Stimulated activated naive CD4-positive, alpha-beta T cell (primary cell): ENCODE data around the gene UMODL1.

Experiments used
- DNase-seq, 6 experiments: peaks; one replicate each; lab custom pipeline; 2025; lab: John Stamatoyannopoulos, UW

The UMODL1 gene

DNA sequence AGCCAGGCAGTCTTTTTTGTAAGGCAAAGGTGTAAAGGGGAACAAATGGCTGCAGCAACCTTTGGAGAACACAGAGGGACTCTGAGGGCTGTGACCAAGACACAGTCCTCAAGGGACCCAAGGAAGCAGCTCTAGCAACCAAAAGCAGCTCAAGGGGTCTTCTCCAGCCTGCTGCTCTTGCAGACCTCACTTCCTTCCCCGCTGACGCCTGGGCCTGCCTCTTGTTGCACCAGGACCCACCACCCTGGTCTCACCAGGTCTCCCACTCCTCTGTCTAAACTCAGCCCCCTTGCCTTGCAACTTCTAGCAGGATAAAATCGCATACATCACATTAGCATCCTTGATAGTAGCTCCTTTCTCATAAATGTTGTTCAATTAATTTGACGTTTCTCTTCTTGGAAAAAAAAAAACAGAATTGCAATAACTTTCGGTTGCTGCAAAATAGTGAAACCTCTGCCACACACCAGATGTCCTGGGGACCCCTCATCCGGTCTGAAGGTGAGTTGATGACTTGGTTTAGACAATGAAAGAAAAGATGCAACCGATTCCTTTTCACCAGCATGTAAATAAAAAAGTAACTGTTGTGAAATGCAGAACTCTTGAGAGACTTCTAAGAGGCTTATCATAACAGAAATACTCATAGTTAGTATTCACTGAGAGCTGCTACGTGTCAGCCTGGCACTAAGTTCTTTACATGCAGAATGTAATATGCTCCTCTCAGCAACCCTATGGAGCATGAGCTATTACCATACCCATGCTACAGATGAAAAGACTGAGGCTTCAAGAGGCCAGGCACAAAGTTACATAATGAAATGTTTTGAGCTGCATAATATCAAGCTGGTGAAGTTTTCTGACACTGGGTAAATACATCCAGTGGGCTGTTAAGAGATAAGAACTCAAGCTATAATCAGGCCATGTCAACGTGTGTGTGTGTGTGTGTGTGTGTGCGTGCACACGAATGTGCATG is 58.5 kb downstream of the UMODL1 start:
- no peak for DNase-seq

DNA sequence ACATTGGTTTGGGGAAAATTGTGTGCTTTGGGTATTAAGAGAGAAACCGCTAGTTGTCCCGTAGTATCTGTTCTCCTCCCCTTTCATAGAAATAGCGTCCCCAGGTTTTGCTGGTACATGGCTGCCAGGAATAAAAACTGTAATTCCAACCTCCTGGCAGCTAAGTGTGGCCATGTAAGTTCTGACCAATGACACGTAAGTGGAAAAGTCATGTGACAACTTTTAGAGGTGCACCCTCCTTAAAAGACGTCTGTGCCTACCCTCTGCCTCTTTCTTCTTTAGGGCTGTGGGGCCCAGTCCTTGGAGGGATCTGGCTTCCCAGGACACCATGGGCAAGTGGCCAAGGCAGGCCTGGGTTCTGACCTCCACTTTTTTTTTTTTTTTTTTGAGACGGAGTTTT is 59.3 kb downstream of the UMODL1 start:
- DNase-seq: no peak

DNA sequence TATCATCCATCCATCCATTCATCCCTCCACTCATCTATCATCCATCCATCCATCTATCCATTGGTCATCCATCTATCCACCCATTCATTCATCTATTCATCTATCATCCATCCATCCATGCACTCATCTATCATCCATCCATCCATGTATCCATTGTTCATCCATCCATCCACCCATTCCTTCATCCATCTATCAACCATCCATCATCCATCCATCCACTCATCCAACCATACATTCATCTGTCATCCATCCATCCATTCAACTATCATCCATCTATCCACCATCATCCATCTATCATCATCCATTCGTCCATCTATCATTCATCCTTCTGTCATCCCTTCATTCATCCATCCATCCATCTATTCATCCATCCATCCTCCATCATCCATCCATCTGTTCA is 61.1 kb downstream of the UMODL1 start:
- DNase-seq: no peak

DNA sequence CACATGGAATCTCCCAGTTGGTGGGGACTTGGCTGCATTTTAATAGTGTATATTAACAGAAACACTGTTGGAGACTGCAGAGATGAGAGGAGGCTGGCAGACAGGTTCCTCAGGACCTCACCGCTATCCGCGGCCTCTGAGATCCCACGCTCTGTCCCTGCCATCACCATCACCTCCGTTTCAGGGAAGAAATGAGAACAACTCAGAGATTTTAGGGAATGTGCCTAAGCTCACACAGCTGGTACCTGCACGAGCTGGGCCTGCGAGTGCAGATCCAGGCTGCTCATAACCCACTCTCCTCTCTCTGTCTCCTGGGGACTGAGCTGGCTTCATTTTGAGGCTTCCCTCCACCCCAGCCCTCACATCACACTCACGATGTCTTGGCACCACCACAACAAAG is 62.0 kb downstream of the UMODL1 start:
- DNase-seq: no peak

DNA sequence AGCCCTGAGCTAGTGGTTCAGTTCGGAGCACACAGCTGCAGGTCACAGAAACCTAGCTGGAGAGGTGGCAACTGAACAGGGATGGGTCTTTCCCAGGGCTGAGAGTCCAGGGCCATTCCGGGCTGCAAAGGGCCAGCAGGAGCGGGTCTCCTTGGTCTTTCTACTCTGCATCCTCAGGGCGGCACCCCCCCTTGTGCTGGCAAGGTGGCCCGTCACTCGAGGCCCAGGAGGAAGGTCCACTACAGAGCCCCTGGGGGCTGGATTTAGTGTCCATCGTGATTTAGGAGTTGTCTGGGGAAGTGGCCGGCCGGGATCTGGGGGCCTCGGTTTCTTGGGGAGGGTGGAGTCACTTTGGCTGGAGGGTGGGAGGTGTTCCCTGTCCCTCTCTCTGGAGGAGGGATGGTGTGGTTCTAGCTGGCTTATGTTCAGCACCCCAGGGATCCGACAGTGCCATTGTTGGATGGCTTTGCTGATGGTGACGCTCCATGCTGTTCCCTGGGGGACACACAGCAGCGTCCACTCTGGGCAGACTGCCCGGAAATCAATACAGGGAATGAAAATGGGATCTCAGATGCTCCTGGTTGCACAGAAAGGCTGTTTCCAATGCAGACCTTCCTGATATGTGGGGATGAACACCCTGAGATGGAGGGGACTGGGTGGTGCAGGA is 64.4 kb downstream of the UMODL1 start:
- no peak for DNase-seq

DNA sequence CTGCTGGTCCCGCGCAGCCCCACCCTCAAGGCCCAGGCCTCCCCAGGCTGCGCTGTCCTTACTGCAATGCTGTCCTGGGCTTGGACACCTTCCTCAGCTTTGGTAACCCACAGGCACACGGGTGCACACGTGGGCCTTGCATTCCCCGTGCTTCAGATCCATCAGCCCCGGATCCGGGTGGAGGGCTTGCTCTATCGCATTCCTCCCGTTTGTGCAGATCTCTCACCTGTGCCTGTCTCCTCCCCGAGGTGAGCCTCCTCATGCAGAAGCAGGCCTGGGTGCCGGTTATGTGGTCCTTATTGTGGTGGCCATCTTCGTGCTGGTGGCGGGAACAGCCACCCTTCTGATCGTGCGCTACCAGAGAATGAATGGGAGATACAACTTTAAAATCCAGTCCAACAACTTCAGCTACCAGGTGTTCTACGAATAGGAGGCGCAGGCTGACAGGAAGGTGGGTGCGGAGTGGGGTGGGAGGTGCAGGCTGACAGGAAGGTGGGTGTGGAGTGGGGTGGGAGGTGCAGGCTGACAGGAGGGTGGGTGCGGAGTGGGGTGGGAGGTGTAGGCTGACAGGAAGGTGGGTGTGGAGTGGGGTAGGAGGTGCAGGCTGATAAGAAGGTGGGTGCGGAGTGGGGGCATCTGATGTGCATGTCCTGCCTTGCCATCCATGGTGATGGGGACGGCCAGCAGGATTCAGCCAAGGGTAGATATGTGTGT is 66.2 kb downstream of the UMODL1 start:
- peak in 1 of 6 experiments; percentile 21 for DNase-seq

DNA sequence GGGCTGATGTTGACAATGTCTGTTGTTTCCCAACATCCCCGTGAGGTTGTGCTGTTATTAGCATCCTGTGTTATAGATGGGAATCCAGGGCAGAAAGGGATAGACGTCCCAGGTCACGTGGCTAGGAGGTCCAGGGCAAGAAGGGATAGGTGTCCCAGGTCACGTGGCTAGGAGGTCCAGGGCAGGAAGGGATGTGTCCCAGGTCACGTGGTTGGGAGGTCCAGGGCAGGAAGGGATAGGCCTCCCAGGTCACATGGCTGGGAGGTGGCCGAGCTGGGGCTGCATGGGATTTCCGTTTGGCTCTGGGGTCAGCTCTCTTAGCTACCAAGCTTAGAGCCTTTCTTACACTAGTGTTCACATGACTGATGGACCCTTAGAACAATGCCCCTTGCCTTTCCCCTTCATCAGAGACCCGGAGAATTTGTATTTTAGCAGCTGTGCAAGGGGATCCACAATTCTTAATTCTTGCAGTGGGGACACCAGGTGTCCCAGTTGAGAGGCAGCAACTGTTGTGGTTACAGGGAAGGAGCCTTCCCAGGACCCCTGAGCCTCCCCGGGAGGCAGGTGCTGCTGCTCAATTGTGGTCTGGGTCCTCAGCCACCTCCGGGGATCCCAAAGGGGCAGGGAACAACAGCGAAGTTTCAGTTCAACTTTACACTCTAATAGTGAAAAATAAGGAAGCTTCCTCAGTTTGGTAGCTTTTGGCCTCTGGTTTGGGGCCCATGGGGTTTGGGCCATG is 69.2 kb downstream of the UMODL1 start:
- DNase-seq: no peak

DNA sequence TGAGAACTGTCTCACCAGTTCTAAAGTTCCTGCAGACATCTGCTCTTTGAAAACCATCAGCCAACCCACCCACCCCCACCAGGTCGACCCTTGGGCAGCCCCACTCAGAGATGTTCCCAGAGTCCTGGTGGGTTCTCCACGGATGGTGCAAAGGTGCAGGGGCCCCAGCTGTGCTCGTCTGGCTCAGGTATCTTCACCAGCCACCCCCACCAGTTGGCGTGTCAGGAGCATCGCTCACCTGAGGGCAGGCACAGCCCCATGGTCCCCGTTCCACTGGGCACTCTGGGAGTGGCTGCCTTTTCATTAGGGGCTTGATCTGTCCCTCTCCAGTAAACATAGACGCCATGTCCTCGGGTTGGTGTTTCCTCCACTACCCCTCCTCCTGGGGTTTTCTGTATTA is 70.5 kb downstream of the UMODL1 start:
- no peak for DNase-seq

DNA sequence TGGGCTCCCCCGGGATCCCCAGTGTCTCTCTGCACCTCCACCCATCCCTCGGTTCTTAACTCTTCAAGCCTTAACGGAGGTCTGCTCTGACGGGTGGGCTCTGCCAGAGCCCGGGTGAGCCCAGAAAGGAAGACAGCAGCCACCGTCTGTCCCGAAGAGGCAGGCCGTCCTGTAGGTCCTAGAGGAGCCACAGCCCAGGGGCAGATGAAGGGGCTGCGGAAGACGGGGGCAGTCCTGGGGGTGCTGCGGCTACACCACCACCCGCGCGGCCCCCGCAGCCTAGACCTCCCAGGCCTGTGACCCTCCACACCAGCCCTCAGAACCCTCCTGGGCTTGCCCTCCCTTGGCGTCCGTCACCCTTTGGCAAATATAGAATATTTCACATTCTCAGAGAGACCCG is 71.0 kb downstream of the UMODL1 start:
- DNase-seq: no peak

DNA sequence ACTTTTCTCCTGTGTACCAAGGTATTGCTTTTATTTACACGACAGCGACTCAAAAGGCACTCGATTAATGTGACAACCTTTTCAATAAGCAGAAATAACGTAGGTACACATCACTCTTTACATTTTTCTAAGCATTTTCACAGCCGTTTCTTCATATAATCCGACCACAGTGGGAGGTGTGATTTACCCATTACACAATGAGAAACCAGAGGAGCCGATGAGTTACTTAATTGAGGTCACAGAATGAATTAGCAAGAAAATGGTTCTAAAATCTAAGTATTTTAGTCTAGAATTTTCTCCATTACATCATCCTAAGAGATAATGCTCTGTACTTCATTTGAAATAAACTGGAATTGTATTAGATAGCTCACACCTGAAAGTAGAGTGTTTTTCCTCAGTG is 71.5 kb downstream of the UMODL1 start:
- no peak for DNase-seq

DNA sequence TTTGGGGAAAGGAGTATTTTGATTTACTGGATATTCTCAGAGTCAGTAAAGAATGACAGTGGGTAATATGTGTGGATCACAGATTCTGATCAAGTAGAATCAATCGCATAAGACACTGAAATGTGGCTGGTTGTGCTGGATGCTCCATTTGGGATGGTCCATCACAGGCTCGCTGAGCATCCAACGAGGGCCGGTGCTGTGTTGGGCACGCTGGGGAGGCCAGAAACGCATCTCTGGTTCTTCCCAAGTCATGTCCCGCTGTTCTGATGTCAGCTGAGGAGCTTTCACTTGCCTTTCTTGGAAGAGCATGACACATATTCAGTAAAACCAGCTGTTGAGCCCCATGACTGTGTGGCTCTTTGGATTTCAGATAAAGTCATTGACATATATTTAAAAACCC is 72.0 kb downstream of the UMODL1 start:
- DNase-seq: no peak

DNA sequence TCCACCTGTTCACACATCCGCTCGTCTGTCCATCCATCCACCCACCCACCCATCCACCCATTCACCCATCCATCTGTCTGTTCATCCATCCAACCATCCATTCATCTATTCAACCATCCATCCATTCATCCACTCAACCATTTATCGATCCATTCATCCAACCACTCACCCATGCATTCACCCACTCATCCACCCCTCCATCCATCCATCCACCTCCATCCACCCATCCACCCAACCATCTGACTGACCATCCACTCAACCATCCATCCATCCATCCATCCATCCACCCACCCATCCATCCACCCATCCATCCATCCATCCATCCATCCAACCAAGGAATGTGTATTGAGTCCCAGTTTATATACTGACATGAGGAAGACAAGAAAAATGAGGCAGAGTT is 73.1 kb downstream of the UMODL1 start:
- no peak for DNase-seq

DNA sequence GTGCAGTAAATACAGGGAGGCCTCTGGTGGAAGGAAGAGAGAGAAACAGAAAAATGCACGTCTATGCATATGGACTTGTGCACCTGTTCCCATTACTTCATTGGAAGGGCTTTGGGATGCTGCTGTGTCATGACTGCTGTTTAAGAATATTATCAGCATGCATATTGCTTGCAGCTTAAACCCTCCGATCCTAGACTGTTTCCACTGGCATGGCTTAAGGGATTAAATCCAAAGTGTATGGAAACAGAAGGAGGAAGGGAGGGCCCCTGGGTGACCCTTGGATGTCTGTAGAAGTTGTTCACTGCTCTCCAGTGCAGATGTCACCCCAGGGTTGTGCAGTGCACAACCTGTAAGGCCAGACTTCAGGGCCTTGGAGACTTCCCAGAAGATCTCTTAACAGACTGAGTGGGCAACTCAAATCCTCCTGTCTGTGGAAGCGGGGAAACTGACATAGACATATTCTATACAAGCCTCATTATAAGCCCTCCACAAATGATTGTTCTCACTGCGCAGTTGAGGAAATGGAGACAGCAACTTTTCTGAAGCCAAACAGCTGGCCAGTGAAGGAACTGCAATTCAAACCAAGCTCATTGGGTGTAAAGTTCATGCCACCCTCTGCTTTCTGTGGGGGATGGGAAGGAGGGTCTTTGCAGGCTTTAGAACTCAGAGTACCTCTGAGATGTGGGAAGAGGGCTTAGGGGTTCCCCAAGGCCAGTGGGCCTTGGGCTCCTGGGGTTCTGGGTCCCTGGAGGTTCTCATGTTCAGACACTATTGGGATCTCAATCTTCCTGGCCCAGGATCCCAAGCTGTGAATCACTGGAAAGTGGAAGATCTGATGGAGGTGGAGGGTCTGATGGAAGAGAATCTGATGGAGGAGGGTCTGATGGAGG is 73.8 kb downstream of the UMODL1 start:
- no peak for DNase-seq

DNA sequence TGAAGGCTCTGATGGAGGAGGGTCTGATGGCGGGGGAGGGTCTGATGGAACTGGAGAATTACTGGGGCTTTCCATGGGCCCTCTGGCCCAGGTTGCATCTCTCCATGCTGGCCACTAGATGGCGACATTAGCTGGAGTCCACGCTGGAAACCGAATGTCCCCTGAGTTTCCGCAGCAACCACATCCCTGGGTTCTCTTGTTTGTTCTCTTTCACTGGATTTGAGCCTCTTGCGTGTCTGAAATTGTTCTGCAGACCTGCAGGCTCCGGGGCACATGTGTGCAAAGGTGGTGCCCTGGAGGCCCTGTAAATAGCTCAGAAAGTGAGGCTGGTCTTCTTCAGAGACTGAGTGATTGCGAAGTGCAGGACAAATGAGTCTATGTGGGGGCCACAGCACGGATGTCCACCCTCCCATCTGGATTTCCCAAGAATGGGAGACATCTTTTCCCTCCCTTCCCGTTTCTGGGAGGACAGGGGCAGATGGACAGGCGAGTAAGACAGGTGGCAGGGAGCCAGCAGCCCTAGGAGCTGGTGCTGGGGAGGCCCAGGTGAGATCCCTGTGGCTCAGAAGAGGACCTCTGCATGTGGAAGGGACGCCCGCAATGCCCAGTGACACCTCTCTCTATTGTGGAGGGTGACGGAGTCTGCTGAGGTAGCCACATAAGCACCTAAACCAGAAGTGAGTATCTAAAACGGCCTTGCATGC is 74.6 kb downstream of the UMODL1 start:
- peak; percentile 37 to 84 (median 60) for DNase-seq

DNA sequence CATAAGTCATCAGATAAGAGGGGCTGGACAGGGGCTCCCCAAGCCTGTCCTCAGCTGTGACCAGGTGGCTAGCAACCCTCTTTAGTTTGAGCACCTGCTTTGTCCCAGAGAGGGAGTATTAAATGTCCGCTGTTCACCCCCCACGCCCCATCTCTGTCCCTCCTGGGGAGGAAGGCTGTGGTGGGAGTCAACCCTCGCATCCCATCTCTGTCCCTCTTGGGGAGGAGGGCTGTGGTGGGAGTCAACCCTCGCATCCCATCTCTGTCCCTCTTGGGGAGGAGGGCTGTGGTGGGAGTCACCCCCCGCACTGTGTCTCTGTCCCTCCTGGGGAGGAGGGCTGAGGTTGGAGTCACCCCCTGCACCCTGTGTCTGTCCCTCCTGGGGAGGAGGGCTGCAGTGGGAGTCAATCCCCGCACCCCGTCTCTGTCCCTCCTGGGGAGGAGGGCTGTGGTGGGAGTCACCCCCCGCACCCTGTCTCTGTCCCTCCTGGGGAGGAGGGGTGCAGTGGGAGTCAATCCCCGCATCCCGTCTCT is 75.2 kb downstream of the UMODL1 start:
- DNase-seq: no peak

DNA sequence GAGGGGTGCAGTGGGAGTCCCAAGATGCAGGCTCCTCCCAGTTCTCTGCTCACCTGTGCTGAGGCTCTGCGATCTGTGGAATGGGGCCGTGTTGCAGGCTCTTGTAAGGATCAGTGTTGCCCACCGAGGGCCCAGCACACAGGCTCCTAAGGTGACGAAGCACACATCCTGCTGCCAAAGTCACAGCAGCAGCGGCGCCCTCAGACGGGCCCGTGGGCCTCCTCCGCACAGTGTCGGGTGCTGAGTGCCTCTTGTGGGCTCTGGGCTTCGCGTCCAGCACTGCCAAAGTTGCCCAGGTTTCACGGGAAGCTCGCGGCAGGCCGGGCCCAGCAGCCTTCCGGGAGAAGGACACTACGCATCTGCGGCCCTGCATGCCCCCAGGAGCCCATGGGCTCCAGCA is 75.7 kb downstream of the UMODL1 start:
- DNase-seq: no peak

DNA sequence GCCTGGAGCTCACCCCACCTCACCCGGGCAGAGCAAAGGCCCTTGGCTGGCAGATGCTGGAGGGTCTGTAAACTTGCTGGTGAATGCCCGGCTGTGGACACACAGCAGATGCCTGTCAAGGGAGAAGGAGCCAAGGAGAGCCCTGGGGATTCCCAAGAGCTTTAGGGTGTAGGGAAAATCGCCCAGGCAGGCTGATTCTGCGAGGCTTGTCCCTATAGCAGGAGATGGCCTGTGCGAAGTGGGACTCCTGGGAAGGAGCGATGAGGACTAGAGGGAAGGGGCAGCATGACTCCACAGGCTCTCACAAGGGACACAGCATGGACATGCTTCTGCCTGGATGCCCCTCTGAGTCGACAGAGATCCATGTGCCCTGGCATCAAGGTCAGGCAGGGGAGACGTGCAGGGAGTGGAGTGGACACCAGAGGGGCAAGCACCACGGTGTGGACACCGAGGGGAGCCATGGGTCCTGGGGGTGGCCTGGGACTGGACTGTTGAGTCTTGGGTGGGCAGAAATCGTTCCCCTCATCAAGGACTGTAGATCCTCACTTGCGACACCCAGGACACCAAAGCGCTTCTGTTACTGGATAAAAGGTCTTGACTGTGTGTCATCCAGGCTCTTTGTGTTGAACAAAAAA is 76.4 kb downstream of the UMODL1 start:
- no peak for DNase-seq

DNA sequence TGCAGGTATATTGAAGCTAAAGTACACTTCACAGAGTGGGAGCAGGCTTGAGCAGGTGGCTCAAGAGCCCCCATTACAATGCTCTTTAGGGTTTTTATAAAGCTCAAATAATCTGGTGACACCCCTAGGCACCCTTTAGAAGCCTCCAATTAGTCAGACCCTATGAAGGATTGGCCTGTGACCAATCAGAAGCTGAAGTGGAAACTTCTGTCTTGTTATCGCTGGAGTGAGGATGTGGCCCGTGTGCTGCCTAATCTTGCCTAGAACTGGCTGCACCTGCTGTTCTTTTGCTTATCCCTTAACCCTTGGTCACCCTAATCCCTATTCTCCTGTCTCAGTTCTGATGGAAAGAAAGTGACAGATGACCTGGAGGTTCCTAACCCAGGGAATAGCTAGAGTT is 77.0 kb downstream of the UMODL1 start:
- no peak for DNase-seq

DNA sequence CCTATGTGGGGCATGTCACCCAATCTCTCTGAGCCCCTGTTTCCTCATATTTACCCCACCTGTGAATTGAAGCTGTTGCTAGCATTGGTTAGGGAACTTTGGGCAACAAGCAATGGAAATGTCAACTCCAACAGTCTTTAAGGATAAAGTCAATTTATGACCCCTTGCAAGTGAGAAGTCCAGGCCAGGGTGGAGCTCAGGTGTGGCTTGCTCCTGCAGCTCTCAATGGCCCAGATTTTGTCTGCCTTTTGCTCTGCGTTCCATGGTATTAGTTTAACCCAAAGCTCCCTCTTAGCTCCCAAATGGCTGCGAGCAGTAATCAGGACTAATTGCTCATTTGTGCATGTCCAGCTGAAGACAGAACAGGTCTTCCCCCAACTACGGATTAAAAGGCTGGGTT is 77.5 kb downstream of the UMODL1 start:
- DNase-seq: no peak
